PC-3 (cell line): ENCODE measurements around the gene ZBTB43. TPM values are rescaled to one million over a fixed set of nuclear protein-coding genes. Genes with fewer than 3 reads are reported as not detected.

ENCODE experiments used
- ATAC-seq: fragments of 200-7000 bp; cut with Tn5 transposase; 2 replicates; pipeline ENCODE4 v1.9.1; 2020; ENCODE audit warnings: mild to moderate bottlenecking, moderate library complexity
- BruUV-seq: library from RNA; stranded (reverse); fragments of 400-500 nt; replicated peaks from 2 replicates; lab custom pipeline; 2021; lab: Mats Ljungman, UMichigan
- CTCF ChIA-PET: fragments of 300-600 bp; sonication (Branson Sonifier 250); formaldehyde crosslinking; loops from one replicate; lab custom pipeline; 2022; ENCODE audit warnings: antibody characterized with exemption; lab: Charles Lee
- POLR2A ChIA-PET: fragments of 300-600 bp; sonication (Branson Sonifier 250); formaldehyde crosslinking; loops from one replicate; lab custom pipeline; 2022; ENCODE audit warnings: antibody characterized with exemption; ENCODE audit not compliant: unreplicated experiment; lab: Charles Lee
- DNase-seq: peaks from one replicate; pipeline ENCODE4 v3.0.0-alpha.2; 2015
- H2AFZ ChIP-seq: fragments of 300-600 bp; sonication (generic); 2 replicates; pipeline ENCODE4 v1.6.0; 2016; ENCODE audit warnings: antibody characterized with exemption, low read length
- H3F3A ChIP-seq: fragments of 300-600 bp; sonication (generic); one replicate; pipeline ENCODE4 v1.6.0; 2017; ENCODE audit warnings: antibody characterized with exemption, low read length, control low read depth, mild to moderate bottlenecking; ENCODE audit not compliant: unreplicated experiment
- H3K27ac ChIP-seq: fragments of 300-600 bp; sonication (generic); 2 replicates; pipeline ENCODE4 v1.5.1; 2016; ENCODE audit warnings: mild to moderate bottlenecking, low read length
- H3K27me3 ChIP-seq: fragments of 300-600 bp; sonication (generic); 2 replicates; pipeline ENCODE4 v1.6.1; 2016; ENCODE audit warnings: low read length, mixed read lengths
- H3K36me3 ChIP-seq: fragments of 300-600 bp; sonication (generic); 2 replicates; pipeline ENCODE4 v1.6.1; 2016; ENCODE audit warnings: low read depth, mixed run types, low read length, mixed read lengths
- H3K4me1 ChIP-seq: fragments of 300-600 bp; sonication (generic); 2 replicates; pipeline ENCODE4 v1.5.1; 2016; ENCODE audit warnings: low read length; ENCODE audit not compliant: insufficient read depth
- H3K4me2 ChIP-seq: fragments of 300-600 bp; sonication (generic); 2 replicates; pipeline ENCODE4 v1.6.0; 2016; ENCODE audit warnings: low read length
- H3K4me3 ChIP-seq: fragments of 300-600 bp; sonication (generic); 2 replicates; pipeline ENCODE4 v1.5.1; 2016; ENCODE audit warnings: mild to moderate bottlenecking, low read length, mixed read lengths
- H3K79me2 ChIP-seq: fragments of 300-600 bp; sonication (generic); 2 replicates; pipeline ENCODE4 v1.6.1; 2017; ENCODE audit warnings: low read length, mixed read lengths
- H3K9ac ChIP-seq: fragments of 300-600 bp; sonication (generic); 2 replicates; pipeline ENCODE4 v1.6.0; 2016; ENCODE audit warnings: mild to moderate bottlenecking, low read length
- H3K9me2 ChIP-seq: fragments of 300-600 bp; sonication (generic); replicated peaks from 2 replicates; pipeline ENCODE4 v1.6.1; 2016; ENCODE audit warnings: mixed run types, low read length, mixed read lengths
- H3K9me3 ChIP-seq: fragments of 300-600 bp; sonication (generic); 2 replicates; pipeline ENCODE4 v1.6.1; 2016; ENCODE audit warnings: low read length, mixed read lengths
- H4K20me1 ChIP-seq: fragments of 300-600 bp; sonication (generic); 2 replicates; pipeline ENCODE4 v1.6.1; 2016; ENCODE audit warnings: low read length, mixed read lengths
- EZH2 ChIP-seq: fragments of 300-600 bp; sonication (generic); IDR thresholded peaks from one replicate; pipeline ENCODE4 v1.6.1; 2017; ENCODE audit warnings: antibody characterized with exemption, mild to moderate bottlenecking, low read length; ENCODE audit not compliant: unreplicated experiment
- EZH2phosphoT487 ChIP-seq: fragments of 300-600 bp; sonication (generic); IDR thresholded peaks from 2 replicates; pipeline ENCODE4 v1.6.1; 2018; ENCODE audit warnings: mild to moderate bottlenecking, antibody characterized with exemption, low read length, borderline replicate concordance
- intact Hi-C: fragments of 100-400 bp; cut with micrococcal nuclease; formaldehyde crosslinking; loops from 2 replicates; pipeline ENCODE4 v1.9.0; 2023
- total RNA-seq: library from RNA; depleted of rRNA; stranded (reverse); fragments of >200 nt; gene quantifications from 2 replicates; pipeline ENCODE4 v1.2.3, GENCODE V29; 2014; rRNA removed
- TF ChIP-seq, protein P1 (sequence below): fragments of 300-600 bp; sonication (generic); conservative IDR thresholded peaks from 2 replicates; pipeline ENCODE4 v1.5.1; 2017; ENCODE audit warnings: antibody characterized with exemption, low read depth, mild to moderate bottlenecking, low read length

ZBTB43 gene
- total RNA-seq, 1 experiment from 2014 or later, result 5.9 TPM

DNA sequence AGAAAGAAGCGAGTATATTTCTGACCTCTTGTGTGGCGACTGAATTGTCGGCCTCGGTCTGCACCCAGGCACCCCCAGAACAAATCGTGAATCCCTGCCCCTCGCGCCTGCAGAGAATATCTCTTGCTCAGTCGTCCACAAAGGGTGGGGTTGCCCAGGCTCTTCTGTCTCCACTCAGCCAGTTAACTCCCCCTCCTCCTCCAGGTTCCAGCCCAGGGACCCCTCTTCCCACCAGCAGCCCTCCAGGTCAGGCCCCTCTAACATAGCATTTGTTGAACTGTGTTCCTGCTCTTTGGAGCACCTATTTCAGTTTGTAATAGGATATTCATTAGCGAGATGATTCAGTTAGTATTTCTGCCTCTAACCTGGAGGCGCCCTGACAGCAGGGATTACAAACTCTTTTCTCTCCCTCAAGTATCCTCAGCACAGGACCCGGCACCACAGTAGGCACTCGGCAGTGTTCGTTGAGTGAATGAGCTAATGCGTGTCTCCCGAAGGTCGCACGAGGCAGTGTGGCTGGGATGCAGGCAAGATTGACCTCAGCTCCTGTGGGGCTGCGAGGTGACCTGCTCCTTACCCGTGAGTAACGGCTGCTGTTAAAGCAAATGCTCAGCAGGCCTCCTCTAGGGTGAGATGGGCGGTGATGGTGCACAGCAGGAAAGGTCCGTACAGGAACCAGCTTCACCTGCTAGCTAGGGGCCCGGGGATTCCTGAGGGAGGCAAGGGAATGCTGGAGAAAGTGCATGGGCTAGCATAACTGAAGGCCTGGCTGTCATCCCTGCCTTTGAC is 81.4 kb downstream of the ZBTB43 start:
- H2AFZ ChIP-seq, result no peak overlapping the region
- no peaks in the 10 kb centered on the region for H3K36me3 ChIP-seq
- TF ChIP-seq, protein P1, sequence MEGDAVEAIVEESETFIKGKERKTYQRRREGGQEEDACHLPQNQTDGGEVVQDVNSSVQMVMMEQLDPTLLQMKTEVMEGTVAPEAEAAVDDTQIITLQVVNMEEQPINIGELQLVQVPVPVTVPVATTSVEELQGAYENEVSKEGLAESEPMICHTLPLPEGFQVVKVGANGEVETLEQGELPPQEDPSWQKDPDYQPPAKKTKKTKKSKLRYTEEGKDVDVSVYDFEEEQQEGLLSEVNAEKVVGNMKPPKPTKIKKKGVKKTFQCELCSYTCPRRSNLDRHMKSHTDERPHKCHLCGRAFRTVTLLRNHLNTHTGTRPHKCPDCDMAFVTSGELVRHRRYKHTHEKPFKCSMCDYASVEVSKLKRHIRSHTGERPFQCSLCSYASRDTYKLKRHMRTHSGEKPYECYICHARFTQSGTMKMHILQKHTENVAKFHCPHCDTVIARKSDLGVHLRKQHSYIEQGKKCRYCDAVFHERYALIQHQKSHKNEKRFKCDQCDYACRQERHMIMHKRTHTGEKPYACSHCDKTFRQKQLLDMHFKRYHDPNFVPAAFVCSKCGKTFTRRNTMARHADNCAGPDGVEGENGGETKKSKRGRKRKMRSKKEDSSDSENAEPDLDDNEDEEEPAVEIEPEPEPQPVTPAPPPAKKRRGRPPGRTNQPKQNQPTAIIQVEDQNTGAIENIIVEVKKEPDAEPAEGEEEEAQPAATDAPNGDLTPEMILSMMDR, result no peak
- no peaks in the 10 kb centered on the region for H3K79me2 ChIP-seq
- no peaks in the 10 kb centered on the region for H3K9me3 ChIP-seq
- BruUV-seq, result no TSS peak
- no peak overlapping the region for H3K4me2 ChIP-seq
- no peak for DNase-seq
- ChIA-PET POLR2A (no interaction called here), CTCF (no interaction called here)
- H3K27ac ChIP-seq, result no peak overlapping the region
- no peak overlapping the region for H3K9ac ChIP-seq
- ATAC-seq, result no peak
- intact Hi-C loops, result no loop called here
- no peaks in the 10 kb centered on the region for H4K20me1 ChIP-seq
- H3K9me2 ChIP-seq, result no peaks in the 10 kb centered on the region
- no peak overlapping the region for H3K4me3 ChIP-seq
- H3K4me1 ChIP-seq, result no peaks in the 10 kb centered on the region
- no peaks in the 10 kb centered on the region for H3F3A ChIP-seq
- no peaks in the 10 kb centered on the region for H3K27me3 ChIP-seq

DNA sequence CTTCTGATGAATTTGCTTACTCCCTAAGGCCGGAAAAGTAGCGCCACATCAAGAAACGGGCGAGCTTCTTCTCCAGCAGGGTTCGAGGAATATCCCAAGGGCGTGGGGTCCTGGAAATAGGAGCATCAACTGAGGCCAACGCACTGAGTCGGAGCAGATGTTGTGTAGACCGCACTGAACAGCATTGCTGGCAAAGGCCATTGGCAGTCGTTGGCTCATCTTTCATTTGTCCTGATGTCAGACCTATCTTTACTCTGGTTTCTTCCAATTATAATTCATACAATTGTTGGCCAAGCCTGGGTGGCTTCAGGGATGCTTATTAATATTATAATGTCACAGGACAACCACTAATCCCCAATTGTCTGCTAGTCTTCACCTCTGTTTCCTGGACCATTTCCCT is 82.1 kb downstream of the ZBTB43 start:
- H3K27ac ChIP-seq, result no peak overlapping the region
- ChIA-PET CTCF (no interaction called here), POLR2A (no interaction called here)
- H3F3A ChIP-seq, result no peaks in the 10 kb centered on the region
- DNase-seq (no peak), ATAC-seq (no peak)
- H3K4me2 ChIP-seq, result no peak overlapping the region
- no peaks in the 10 kb centered on the region for H3K79me2 ChIP-seq
- no peaks in the 10 kb centered on the region for H4K20me1 ChIP-seq
- H3K4me1 ChIP-seq, result 0 out of 2 replicates have a peak, but pooled peaks cover 2% of the 10 kb centered on the region
- no peaks in the 10 kb centered on the region for H3K9me2 ChIP-seq
- H2AFZ ChIP-seq, result no peak overlapping the region
- no peaks in the 10 kb centered on the region for H3K36me3 ChIP-seq
- TF ChIP-seq EZH2phosphoT487, result no peak
- TF ChIP-seq, protein P1, result no peak
- no peak for TF ChIP-seq EZH2
- intact Hi-C loops, result no loop called here
- BruUV-seq, result no TSS peak
- no peaks in the 10 kb centered on the region for H3K9me3 ChIP-seq
- no peaks in the 10 kb centered on the region for H3K27me3 ChIP-seq
- H3K9ac ChIP-seq, result no peak overlapping the region
- no peak overlapping the region for H3K4me3 ChIP-seq

Other genes with a start within 250 kb of the ZBTB43 start
- gene LMX1B, start 191.1 kb upstream of the ZBTB43 start, total RNA-seq, result 0.55 and 1.2 TPM in 2 replicates
- gene ZBTB34, start 55.6 kb downstream of the ZBTB43 start, total RNA-seq, result 1.6 and 1.8 TPM in 2 replicates
- gene RALGPS1, start 109.7 kb downstream of the ZBTB43 start, total RNA-seq, result 7.9 and 10.2 TPM in 2 replicates